ENCODE data around the gene PCBP1.
"Not testable (repeated sequence)": the region's sequence is repeated elsewhere in the genome, so short reads cannot be mapped to it uniquely, and the experiment has no call there.

Gene PCBP1

GRCh38 chr2:70132244-70133126, 45.2 kb downstream of the PCBP1 start:
- TF ChIP-seq, protein P1, sequence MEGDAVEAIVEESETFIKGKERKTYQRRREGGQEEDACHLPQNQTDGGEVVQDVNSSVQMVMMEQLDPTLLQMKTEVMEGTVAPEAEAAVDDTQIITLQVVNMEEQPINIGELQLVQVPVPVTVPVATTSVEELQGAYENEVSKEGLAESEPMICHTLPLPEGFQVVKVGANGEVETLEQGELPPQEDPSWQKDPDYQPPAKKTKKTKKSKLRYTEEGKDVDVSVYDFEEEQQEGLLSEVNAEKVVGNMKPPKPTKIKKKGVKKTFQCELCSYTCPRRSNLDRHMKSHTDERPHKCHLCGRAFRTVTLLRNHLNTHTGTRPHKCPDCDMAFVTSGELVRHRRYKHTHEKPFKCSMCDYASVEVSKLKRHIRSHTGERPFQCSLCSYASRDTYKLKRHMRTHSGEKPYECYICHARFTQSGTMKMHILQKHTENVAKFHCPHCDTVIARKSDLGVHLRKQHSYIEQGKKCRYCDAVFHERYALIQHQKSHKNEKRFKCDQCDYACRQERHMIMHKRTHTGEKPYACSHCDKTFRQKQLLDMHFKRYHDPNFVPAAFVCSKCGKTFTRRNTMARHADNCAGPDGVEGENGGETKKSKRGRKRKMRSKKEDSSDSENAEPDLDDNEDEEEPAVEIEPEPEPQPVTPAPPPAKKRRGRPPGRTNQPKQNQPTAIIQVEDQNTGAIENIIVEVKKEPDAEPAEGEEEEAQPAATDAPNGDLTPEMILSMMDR (IDR thresholded peaks at IDR 0.05; ENCODE audit: unreplicated experiment in 3 of 3): no peak
- H3K27me3 Mint-ChIP-seq (ENCODE audit: low read depth): no peaks in the 10 kb centered on the region
- H3K9me3 Mint-ChIP-seq: no peaks in the 10 kb centered on the region
- peak overlapping the region; percentile 99 to 100 (median 99) for H3K27ac Mint-ChIP-seq
- H3K36me3 Mint-ChIP-seq (ENCODE audit: low read depth): no peaks in the 10 kb centered on the region
- H3K4me3 Mint-ChIP-seq: peak overlapping the region; percentile 51 to 80 (median 76)
- H3K4me1 Mint-ChIP-seq: peaks cover 56% of the 10 kb centered on the region

- peak overlapping the region; percentile 99 to 100 (median 99) for H3K27ac Mint-ChIP-seq
- no peaks in the 10 kb centered on the region for H3K27me3 Mint-ChIP-seq (ENCODE audit: low read depth)
- no peaks in the 10 kb centered on the region for H3K36me3 Mint-ChIP-seq (ENCODE audit: low read depth)
- peaks cover 56% of the 10 kb centered on the region for H3K4me1 Mint-ChIP-seq
- TF ChIP-seq, protein P1 (IDR thresholded peaks at IDR 0.05; ENCODE audit: unreplicated experiment in 3 of 3): no peak
- H3K9me3 Mint-ChIP-seq: no peaks in the 10 kb centered on the region
- peak overlapping the region; percentile 7 to 80 (median 76) for H3K4me3 Mint-ChIP-seq
Observed at GRCh38 chr2:70133127-70133452, 45.8 kb downstream of the PCBP1 start.

DNA sequence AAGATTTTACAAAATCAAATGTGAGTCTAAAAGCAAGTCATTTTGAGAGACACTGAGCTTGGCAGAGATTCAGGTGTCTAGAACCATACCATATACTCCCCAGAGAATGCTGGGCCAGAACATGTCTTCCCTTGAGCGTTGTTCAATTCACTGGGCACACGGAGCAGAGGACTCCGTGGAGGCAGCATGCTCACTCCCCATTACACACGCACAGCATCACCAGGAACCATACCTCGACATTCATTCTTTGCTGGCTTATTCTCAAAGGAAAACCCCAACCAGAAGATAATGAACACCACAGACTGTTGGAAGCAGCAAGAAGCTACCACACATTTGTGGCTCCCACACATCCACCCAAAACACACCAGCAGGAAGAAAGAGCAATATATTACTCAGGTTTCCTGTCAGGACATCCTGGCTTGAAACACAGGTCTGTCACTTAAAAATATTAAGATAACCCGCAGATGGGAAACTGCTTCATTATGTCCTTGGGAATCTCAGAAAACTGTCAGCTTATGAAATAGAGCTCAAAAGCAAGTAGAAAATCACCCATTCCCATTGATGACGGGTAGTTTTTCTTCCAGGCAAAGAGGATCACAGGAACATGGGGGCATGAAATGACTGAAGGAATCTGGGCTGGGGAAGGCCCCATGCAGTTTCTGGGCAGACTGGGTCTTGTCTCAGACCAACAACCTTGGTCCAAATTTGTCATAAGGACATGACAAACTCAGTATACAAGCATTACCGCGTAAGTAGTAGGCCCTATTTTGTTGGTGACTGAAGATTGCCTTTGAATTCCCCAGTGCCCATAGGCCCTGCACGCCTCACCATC, 46.4 kb downstream of the PCBP1 start:
- Mint-ChIP-seq H3K27ac (peak overlapping the region; percentile 99 to 100 (median 99)), H3K27me3 (ENCODE audit: low read depth) (no peaks in the 10 kb centered on the region), H3K9me3 (no peaks in the 10 kb centered on the region), H3K36me3 (ENCODE audit: low read depth) (no peaks in the 10 kb centered on the region), H3K4me3 (peak overlapping the region; percentile 7 to 80 (median 76)), H3K4me1 (peaks cover 52% of the 10 kb centered on the region)
- TF ChIP-seq, protein P1 (IDR thresholded peaks at IDR 0.05; ENCODE audit: unreplicated experiment in 3 of 3): no peak

DNA sequence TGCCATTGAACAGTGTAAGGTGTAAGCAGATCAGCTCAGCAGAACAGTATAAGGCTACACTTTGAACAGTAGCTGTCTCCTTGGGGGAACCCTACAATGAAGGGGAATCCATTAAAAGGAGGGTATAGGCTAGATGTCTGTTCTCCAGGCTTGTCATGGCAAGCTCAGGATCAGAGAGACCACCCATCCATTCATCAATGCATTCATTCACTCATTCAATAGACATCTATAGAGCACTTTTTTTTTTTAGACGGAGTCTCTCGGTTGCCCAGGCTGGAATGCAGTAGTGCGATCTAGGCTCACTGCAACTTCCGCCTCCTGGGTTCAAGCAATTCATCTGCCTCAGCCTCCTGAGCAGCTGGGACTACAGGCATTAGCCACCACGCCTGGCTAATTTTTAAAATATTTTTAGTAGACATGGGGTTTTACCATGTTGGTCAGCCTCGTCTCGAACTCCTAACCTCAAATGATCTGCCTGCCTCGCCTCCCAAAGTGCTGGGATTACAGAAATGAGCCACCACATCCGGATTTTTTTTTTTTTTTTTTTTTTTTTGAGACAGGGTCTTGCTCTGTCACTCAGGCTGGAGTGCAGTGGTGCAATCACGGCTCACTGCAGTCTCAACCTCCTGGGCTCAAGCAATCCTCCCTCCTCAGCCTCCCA, 47.2 kb downstream of the PCBP1 start:
- not testable (repeated sequence) for H3K36me3 Mint-ChIP-seq (ENCODE audit: low read depth); H3K27me3 Mint-ChIP-seq (ENCODE audit: low read depth); H3K9me3 Mint-ChIP-seq
- H3K27ac Mint-ChIP-seq: peak overlapping the region; percentile 99 to 100 (median 99)
- H3K4me3 Mint-ChIP-seq: peak overlapping the region in 2 of 3 experiments; percentile 1 to 15
- H3K4me1 Mint-ChIP-seq: peaks cover 52% of the 10 kb centered on the region

All from nephron (organoid).